ENCODE measurements around the gene VGLL4. TPM values are rescaled to one million over a fixed set of nuclear protein-coding genes. Genes with fewer than 3 reads are reported as not detected.

The VGLL4 gene
- polyA plus RNA-seq, 1 donor from 2014 or later: 113 TPM

- Histone ChIP-seq H3K4me2 (ENCODE audit: low read length) (no peak overlapping the region), H2AFZ (ENCODE audit: low read depth, low read length) (no peak overlapping the region), H3K4me3 (ENCODE audit: low read length) (no peak overlapping the region), H3F3A (ENCODE audit: insufficient read depth, low read length, poor library complexity, severe bottlenecking) (no peaks in the 10 kb centered on the region), H4K20me1 (ENCODE audit: insufficient read depth) (no peaks in the 10 kb centered on the region), H3K9me3 (ENCODE audit: low read length) (no peaks in the 10 kb centered on the region), H3K27me3 (ENCODE audit: insufficient read depth, low read depth, low read length) (no peaks in the 10 kb centered on the region), H3K27ac (ENCODE audit: low read length) (no peak overlapping the region), H3K9ac (ENCODE audit: low read length) (no peak overlapping the region), H3K36me3 (ENCODE audit: insufficient read depth, low read length) (no peaks in the 10 kb centered on the region), H3K79me2 (replicated peaks; ENCODE audit: insufficient read depth, low read length) (no peaks in the 10 kb centered on the region), H3K9me2 (ENCODE audit: insufficient read depth, low read length) (no peaks in the 10 kb centered on the region)
- TF ChIP-seq MXI1 (conservative IDR thresholded peaks at IDR 0.05; ENCODE audit: poor library complexity, severe bottlenecking) (no peak), REST (IDR thresholded peaks at IDR 0.05; ENCODE audit: borderline replicate concordance) (no peak), EZH2 (IDR thresholded peaks at IDR 0.05; ENCODE audit: borderline replicate concordance, insufficient read depth, low read length, poor library complexity, severe bottlenecking) (no peak), CTCF (IDR thresholded peaks at IDR 0.05; ENCODE audit: poor library complexity, severe bottlenecking) (no peak), TAF1 (IDR thresholded peaks at IDR 0.05; ENCODE audit: low read depth) (no peak), SMC3 (conservative IDR thresholded peaks at IDR 0.05; ENCODE audit: poor library complexity) (no peak), RAD21 (conservative IDR thresholded peaks at IDR 0.05) (no peak), POLR2AphosphoS5 (IDR thresholded peaks at IDR 0.05) (no peak), EP300 (conservative IDR thresholded peaks at IDR 0.05; ENCODE audit: poor library complexity, severe bottlenecking) (no peak)
Measured at GRCh38 chr3:11507719-11508118, 136.0 kb downstream of the VGLL4 start.

Small RNA genes lying within 50 kb of the gene (small RNA-seq; reads per million reads assigned to genes)
- gene AC022001.1: 0 reads per million in 3 experiments

Other genes starting within 250 kb of the VGLL4 start
- gene TAMM41, start 203.0 kb upstream of the VGLL4 start, polyA plus RNA-seq: 3.1 and 8.2 TPM in 2 replicates